ENCODE data around the gene RABGAP1L. TPM values are rescaled to one million over a fixed set of nuclear protein-coding genes. Genes with fewer than 3 reads are reported as not detected.

Gene RABGAP1L
- total RNA-seq, 2 donors from 2014 or later: 148 to 174 TPM

DNA sequence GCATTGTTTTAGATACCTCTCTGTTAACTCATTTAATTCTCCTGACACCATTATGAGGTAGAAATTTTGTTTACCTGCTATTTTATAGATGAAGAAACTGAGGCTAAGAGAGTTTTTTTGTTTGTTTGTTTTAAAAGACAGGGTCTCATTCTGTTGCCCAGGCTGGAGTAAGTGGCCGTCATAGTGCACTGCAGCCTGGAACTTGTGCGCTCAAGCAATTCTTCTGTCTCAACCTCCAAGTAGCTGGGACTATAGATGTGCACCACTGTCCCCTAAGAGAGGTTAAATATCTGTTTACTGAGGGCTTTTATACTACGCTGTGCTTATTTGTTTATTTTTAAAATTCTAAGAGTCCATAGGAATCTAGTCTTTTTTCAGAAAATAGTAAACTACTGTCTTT, 796.8 kb downstream of the RABGAP1L start:
- H3K4me1 ChIP-seq: peaks cover 0 to 32% of the 10 kb centered on the region in 2 donors
- no peak for DNase-seq (ENCODE audit: low spot score)

DNA sequence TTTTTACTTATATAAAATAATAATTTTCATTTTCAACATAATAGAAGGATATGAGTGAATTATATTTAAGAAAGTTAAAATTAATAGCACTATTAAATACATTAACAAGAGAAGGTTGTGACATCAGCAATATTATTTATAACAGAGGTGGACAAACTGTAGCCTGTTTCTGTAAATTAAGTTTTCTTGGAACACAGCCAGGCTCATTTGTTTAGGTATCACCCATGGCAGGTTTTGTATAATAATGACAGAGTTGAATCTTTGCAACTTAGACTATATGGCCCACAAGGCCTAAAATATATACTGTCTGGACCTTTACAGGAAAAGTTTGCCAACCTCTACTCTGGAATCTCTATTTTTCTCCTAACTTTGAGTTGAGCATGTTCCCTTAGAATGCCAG, 797.7 kb downstream of the RABGAP1L start:
- H3K27ac ChIP-seq: no peak overlapping the region
- H3K9me3 ChIP-seq: no peaks in the 10 kb centered on the region
- TF ChIP-seq, protein P1, sequence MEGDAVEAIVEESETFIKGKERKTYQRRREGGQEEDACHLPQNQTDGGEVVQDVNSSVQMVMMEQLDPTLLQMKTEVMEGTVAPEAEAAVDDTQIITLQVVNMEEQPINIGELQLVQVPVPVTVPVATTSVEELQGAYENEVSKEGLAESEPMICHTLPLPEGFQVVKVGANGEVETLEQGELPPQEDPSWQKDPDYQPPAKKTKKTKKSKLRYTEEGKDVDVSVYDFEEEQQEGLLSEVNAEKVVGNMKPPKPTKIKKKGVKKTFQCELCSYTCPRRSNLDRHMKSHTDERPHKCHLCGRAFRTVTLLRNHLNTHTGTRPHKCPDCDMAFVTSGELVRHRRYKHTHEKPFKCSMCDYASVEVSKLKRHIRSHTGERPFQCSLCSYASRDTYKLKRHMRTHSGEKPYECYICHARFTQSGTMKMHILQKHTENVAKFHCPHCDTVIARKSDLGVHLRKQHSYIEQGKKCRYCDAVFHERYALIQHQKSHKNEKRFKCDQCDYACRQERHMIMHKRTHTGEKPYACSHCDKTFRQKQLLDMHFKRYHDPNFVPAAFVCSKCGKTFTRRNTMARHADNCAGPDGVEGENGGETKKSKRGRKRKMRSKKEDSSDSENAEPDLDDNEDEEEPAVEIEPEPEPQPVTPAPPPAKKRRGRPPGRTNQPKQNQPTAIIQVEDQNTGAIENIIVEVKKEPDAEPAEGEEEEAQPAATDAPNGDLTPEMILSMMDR (IDR thresholded peaks at IDR 0.05): no peak

More for the DNA sequence above, 796.8 kb downstream of the RABGAP1L start:
- Histone ChIP-seq H3K36me3 (no peaks in the 10 kb centered on the region), H3K27me3 (no peaks in the 10 kb centered on the region), H3K27ac (no peak overlapping the region), H3K4me3 (no peak overlapping the region), H3K9me3 (no peaks in the 10 kb centered on the region)
- TF ChIP-seq, protein P1 (IDR thresholded peaks at IDR 0.05): no peak

GRCh38 chr1:174957829-174958228, 798.5 kb downstream of the RABGAP1L start:
- H3K4me1 ChIP-seq: peaks cover 0 to 32% of the 10 kb centered on the region in 2 donors
- H3K36me3 ChIP-seq: no peaks in the 10 kb centered on the region
- no peak overlapping the region for H3K4me3 ChIP-seq
- TF ChIP-seq, protein P1 (IDR thresholded peaks at IDR 0.05): no peak
- DNase-seq (ENCODE audit: low spot score): no peak
- H3K27me3 ChIP-seq: no peaks in the 10 kb centered on the region
- no peak overlapping the region for H3K27ac ChIP-seq
- H3K9me3 ChIP-seq: no peaks in the 10 kb centered on the region

More for the DNA sequence above, 797.7 kb downstream of the RABGAP1L start:
- H3K36me3 ChIP-seq: no peaks in the 10 kb centered on the region
- peaks cover 0 to 32% of the 10 kb centered on the region in 2 donors for H3K4me1 ChIP-seq
- no peak for DNase-seq (ENCODE audit: low spot score)
- H3K27me3 ChIP-seq: no peaks in the 10 kb centered on the region
- no peak overlapping the region for H3K4me3 ChIP-seq

- H3K4me1 ChIP-seq: peaks cover 0 to 30% of the 10 kb centered on the region in 2 donors
- H3K4me3 ChIP-seq: no peak overlapping the region
- no peaks in the 10 kb centered on the region for H3K9me3 ChIP-seq
- DNase-seq (ENCODE audit: low spot score): no peak
- H3K27me3 ChIP-seq: no peaks in the 10 kb centered on the region
- no peaks in the 10 kb centered on the region for H3K36me3 ChIP-seq
- TF ChIP-seq, protein P1 (IDR thresholded peaks at IDR 0.05): no peak
- H3K27ac ChIP-seq: no peak overlapping the region
Observed at GRCh38 chr1:174958396-174958795, 799.1 kb downstream of the RABGAP1L start.

- TF ChIP-seq, protein P1 (IDR thresholded peaks at IDR 0.05): no peak
Observed at GRCh38 chr1:174960362-174960761, 801.0 kb downstream of the RABGAP1L start.

DNA sequence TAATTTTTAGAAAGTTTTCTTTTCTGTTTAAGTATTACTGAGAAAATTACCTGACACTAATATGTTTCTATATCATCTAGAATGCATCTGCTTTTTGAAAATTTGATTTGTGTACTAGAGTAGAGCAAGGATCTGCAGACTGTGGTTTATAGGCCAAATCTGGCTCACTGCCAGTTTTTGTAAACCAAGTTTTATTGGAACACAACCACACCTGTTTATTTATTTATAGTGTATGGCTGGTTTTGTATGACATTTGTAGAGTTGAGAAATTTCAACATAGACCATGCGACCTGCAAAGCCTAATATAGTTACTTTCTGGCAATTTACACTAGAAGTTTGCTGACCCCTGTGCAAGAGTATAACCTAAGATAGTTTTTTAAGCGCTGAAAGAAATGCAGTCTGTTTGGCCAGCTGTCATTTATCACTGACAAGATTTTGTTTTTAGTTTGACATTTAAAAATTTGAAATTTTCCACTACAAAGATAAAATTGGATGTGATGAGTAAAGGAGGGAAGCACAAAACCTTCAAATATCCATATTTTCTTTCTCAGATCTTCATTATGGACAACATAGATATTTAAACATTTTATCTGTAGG, 804.3 kb downstream of the RABGAP1L start:
- no peaks in the 10 kb centered on the region for H3K9me3 ChIP-seq
- H3K4me3 ChIP-seq: no peak overlapping the region
- peaks cover 0 to 49% of the 10 kb centered on the region in 2 donors for H3K4me1 ChIP-seq
- H3K27me3 ChIP-seq: no peaks in the 10 kb centered on the region
- H3K36me3 ChIP-seq: no peaks in the 10 kb centered on the region
- TF ChIP-seq, protein P1 (IDR thresholded peaks at IDR 0.05): peak in 1 of 2 donors; percentile 11
- no peak for DNase-seq (ENCODE audit: low spot score)
- H3K27ac ChIP-seq: peak overlapping the region in 1 of 2 donors; percentile 76

More at GRCh38 chr1:174960362-174960761, 801.0 kb downstream of the RABGAP1L start:
- Histone ChIP-seq H3K27ac (no peak overlapping the region), H3K27me3 (no peaks in the 10 kb centered on the region), H3K36me3 (no peaks in the 10 kb centered on the region), H3K4me1 (peaks cover 0 to 30% of the 10 kb centered on the region in 2 donors), H3K9me3 (no peaks in the 10 kb centered on the region), H3K4me3 (no peak overlapping the region)
- DNase-seq (ENCODE audit: low spot score): no peak
